Ishikawa (cell line): ENCODE results near the gene BMP2K.

ENCODE experiments used
- CEBPB ChIP-seq: IDR thresholded peaks from 2 replicates; pipeline ENCODE4 v1.6.1; 2012
- CREB1 ChIP-seq: IDR thresholded peaks from 2 replicates; pipeline ENCODE4 v1.6.1; 2012; ENCODE audit warnings: low read depth
- EGR1 ChIP-seq: IDR thresholded peaks from 2 replicates; pipeline ENCODE4 v1.6.1; 2012
- EP300 ChIP-seq: IDR thresholded peaks from 2 replicates; pipeline ENCODE4 v1.6.1; 2012; ENCODE audit warnings: borderline replicate concordance
- FOXM1 ChIP-seq: IDR thresholded peaks from 2 replicates; pipeline ENCODE4 v1.6.1; 2012; ENCODE audit warnings: low read depth, borderline replicate concordance
- NFIC ChIP-seq: IDR thresholded peaks from 2 replicates; pipeline ENCODE4 v1.6.1; 2012
- RAD21 ChIP-seq: IDR thresholded peaks from 2 replicates; pipeline ENCODE4 v1.6.1; 2012; ENCODE audit warnings: low read depth
- TAF1 ChIP-seq: IDR thresholded peaks from 2 replicates; pipeline ENCODE4 v1.6.1; 2012; ENCODE audit warnings: low read depth, mild to moderate bottlenecking
- TCF12 ChIP-seq: IDR thresholded peaks from 2 replicates; pipeline ENCODE4 v1.6.1; 2012; ENCODE audit warnings: low read depth
- TEAD4 ChIP-seq: IDR thresholded peaks from 2 replicates; pipeline ENCODE4 v1.6.1; 2012
- USF1 ChIP-seq: IDR thresholded peaks from 2 replicates; pipeline ENCODE4 v1.6.1; 2012
- YY1 ChIP-seq: IDR thresholded peaks from 2 replicates; pipeline ENCODE4 v1.6.1; 2012; ENCODE audit warnings: low read depth
- ZBTB7A ChIP-seq: IDR thresholded peaks from 2 replicates; pipeline ENCODE4 v1.6.1; 2012; ENCODE audit warnings: low read depth
- TF ChIP-seq, protein P1 (sequence below): IDR thresholded peaks from 2 replicates; pipeline ENCODE4 v1.6.1; 2012
- TF ChIP-seq, protein P2 (sequence below): IDR thresholded peaks from 2 replicates; pipeline ENCODE4 v1.6.1; 2012; ENCODE audit warnings: low read depth, mild to moderate bottlenecking

BMP2K gene

DNA sequence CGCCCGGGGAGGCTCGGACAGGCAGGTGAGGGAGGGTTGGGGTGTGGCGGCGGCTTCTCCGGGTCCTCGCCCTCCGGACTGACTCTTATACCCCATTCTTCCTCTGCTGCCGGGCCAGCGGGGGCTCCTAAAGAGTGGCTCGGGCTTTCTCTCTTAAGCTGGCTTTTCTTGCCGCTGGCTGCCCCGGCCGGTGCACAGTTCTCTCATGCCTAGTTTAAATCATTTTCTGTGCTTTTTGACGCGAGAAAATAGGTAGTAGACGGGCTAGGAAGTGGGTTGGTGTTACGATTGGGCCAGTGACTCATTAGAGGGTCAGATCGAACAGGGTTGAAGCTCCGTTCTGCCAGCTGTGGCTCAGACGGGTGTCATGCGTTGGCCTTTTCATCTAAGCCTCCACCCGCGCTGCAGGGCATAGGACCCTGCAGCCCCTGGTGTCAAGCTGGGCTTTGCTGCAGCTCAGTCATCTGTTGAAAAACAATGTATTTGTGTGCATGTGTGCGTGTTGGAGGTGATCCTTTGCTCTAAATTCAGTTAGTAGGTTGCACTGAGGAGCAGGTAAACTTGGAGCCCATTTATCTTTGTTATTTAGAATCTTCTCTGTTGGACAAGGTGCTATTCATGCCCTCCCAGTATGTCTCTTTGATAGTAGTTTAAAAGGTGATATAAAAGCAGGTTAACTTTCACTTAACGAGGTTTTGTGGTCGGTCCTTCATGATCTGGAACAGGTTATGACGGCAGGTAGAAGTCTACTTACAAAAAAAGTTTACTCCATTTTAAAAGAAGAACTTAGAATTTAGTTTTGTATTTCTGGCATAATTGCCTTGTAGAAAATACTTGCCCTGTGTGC lies 802 bp downstream of the BMP2K start:
- TF ChIP-seq EP300 (no peak), ZBTB7A (peak; percentile 9; the same call in 1 of the 2 replicates)

DNA sequence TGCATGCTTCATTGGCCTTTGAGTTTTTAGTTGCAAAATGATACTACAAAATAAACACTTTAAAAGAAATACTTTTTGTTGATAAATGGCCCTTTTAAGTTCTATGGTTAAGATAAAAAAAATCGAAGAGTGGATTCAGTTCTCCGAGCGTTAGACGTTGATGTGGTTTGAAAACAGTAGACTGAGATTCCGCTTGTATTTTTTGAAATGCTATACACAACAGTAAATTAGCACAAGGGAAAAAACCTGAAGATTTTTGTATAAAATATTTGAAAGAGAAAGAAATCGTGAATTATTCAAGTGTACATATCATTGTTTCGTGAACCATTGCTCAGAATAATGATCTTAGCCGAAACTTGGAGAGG lies 1.4 kb downstream of the BMP2K start:
- TF ChIP-seq, protein P1, sequence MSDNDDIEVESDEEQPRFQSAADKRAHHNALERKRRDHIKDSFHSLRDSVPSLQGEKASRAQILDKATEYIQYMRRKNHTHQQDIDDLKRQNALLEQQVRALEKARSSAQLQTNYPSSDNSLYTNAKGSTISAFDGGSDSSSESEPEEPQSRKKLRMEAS, result no peak
- TF ChIP-seq RAD21, result no peak
- no peak for TF ChIP-seq TCF12
- no peak for TF ChIP-seq NFIC
- TF ChIP-seq EGR1, result no peak

- TF ChIP-seq, protein P1, result no peak
- TF ChIP-seq USF1 (no peak), YY1 (no peak), NFIC (no peak), TEAD4 (no peak), EGR1 (no peak), RAD21 (no peak), CEBPB (no peak), ZBTB7A (no peak)
- TF ChIP-seq, protein P2, sequence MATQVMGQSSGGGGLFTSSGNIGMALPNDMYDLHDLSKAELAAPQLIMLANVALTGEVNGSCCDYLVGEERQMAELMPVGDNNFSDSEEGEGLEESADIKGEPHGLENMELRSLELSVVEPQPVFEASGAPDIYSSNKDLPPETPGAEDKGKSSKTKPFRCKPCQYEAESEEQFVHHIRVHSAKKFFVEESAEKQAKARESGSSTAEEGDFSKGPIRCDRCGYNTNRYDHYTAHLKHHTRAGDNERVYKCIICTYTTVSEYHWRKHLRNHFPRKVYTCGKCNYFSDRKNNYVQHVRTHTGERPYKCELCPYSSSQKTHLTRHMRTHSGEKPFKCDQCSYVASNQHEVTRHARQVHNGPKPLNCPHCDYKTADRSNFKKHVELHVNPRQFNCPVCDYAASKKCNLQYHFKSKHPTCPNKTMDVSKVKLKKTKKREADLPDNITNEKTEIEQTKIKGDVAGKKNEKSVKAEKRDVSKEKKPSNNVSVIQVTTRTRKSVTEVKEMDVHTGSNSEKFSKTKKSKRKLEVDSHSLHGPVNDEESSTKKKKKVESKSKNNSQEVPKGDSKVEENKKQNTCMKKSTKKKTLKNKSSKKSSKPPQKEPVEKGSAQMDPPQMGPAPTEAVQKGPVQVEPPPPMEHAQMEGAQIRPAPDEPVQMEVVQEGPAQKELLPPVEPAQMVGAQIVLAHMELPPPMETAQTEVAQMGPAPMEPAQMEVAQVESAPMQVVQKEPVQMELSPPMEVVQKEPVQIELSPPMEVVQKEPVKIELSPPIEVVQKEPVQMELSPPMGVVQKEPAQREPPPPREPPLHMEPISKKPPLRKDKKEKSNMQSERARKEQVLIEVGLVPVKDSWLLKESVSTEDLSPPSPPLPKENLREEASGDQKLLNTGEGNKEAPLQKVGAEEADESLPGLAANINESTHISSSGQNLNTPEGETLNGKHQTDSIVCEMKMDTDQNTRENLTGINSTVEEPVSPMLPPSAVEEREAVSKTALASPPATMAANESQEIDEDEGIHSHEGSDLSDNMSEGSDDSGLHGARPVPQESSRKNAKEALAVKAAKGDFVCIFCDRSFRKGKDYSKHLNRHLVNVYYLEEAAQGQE, result no peak
These were observed 2.4 kb downstream of the BMP2K start for GRCh38 chr4:78778530-78778929.

DNA sequence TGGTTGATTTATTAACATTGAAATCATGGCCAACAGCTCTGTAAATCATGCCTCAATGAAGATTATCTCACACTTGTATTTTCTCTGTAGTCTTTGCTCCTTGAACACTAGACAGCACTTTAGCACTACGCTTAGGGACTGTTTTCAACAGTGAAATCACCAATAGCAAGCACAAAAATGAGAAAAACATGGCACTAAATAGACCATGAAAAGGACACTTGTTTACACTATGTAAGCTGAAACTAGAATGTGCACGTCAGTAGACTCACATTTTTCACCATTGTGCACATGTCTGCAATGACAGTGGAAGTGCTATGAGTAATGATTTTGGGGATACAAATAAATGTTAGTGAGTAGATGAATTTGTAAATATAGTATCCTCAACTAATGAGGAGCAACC lies 3.1 kb downstream of the BMP2K start:
- TF ChIP-seq, protein P2, result no peak
- TF ChIP-seq RAD21 (no peak), NFIC (no peak), EGR1 (no peak)

DNA sequence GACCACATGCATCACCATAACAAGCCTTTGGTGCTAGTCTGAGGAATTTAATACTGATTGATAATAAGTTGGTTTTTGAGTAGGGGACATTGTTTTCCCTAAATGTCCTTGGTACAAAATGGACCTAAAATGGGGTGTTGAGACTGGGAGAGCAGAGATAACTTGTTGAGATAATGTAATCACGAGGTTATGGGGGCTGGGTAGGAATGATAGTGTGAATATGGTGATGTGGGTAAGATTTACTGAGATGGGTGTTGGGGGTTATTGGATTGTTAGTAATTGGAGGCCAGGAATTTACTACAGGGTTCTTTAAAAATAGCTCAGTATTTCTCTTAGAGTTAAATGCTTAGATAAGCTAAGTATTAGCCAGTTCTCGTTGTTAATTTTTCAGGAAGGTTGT lies 3.9 kb downstream of the BMP2K start:
- TF ChIP-seq EGR1 (no peak), CEBPB (no peak), TAF1 (no peak), NFIC (no peak), EP300 (no peak), RAD21 (no peak), CREB1 (no peak), TCF12 (no peak), TEAD4 (no peak), FOXM1 (no peak)
- TF ChIP-seq, protein P2, result no peak

GRCh38 chr4:78781139-78781538 lies 5.0 kb downstream of the BMP2K start:
- TF ChIP-seq TAF1, result no peak
- TF ChIP-seq YY1, result no peak
- TF ChIP-seq, protein P1, result no peak
- no peak for TF ChIP-seq CEBPB
- TF ChIP-seq FOXM1, result no peak
- no peak for TF ChIP-seq TCF12
- no peak for TF ChIP-seq EP300
- no peak for TF ChIP-seq CREB1
